Nephron (organoid): ENCODE results near the gene ACVR1B.
"Not testable (repeated sequence)": the region's sequence is repeated elsewhere in the genome, so short reads cannot be mapped to it uniquely, and the experiment has no call there.

ENCODE experiments used
- H3K27ac Mint-ChIP-seq, 3 experiments: 2 replicates each; pipeline ENCODE4 v1.8.0; 2020; ENCODE audit warnings: mixed read lengths in 3 of 3, mild to moderate bottlenecking in 2 of 3, moderate library complexity in 1 of 3
- H3K27me3 Mint-ChIP-seq: 2 replicates; pipeline ENCODE4 v1.8.0; 2021; ENCODE audit warnings: low read depth, mild to moderate bottlenecking, moderate library complexity, mixed read lengths
- H3K36me3 Mint-ChIP-seq: 2 replicates; pipeline ENCODE4 v1.8.0; 2020; ENCODE audit warnings: low read depth, mixed read lengths
- H3K4me1 Mint-ChIP-seq: 2 replicates; pipeline ENCODE4 v1.8.0; 2020; ENCODE audit warnings: mixed read lengths
- H3K4me3 Mint-ChIP-seq, 3 experiments: 2 replicates each; pipeline ENCODE4 v1.8.0; 2020; ENCODE audit warnings: mild to moderate bottlenecking in 3 of 3, mixed read lengths in 3 of 3, moderate library complexity in 2 of 3
- H3K9me3 Mint-ChIP-seq: 2 replicates; pipeline ENCODE4 v1.8.0; 2020; ENCODE audit warnings: mixed read lengths
- CTCF ChIP-seq, 3 experiments: fragments of 200-600 bp; sonication (generic); IDR thresholded peaks; one replicate each; pipeline ENCODE4 v1.5.0; 2021; ENCODE audit warnings: antibody characterized with exemption in 3 of 3; ENCODE audit not compliant: unreplicated experiment in 3 of 3

ACVR1B gene

GRCh38 chr12:51976376-51977160 lies 25.1 kb downstream of the ACVR1B start:
- peaks cover 46% of the 10 kb centered on the region for H3K4me1 Mint-ChIP-seq
- no peaks in the 10 kb centered on the region for H3K9me3 Mint-ChIP-seq
- H3K27ac Mint-ChIP-seq: peak overlapping the region; percentile 44 to 95 (median 83)
- H3K36me3 Mint-ChIP-seq: peaks cover 43% of the 10 kb centered on the region
- no peaks in the 10 kb centered on the region for H3K27me3 Mint-ChIP-seq
- no peak for TF ChIP-seq CTCF (IDR thresholded peaks at IDR 0.05; ENCODE audit: unreplicated experiment in 3 of 3)
- peak overlapping the region in 1 of 3 experiments; percentile 7 for H3K4me3 Mint-ChIP-seq

- no peak overlapping the region for H3K4me3 Mint-ChIP-seq
- H3K36me3 Mint-ChIP-seq: peaks cover 49% of the 10 kb centered on the region
- no peaks in the 10 kb centered on the region for H3K9me3 Mint-ChIP-seq
- H3K4me1 Mint-ChIP-seq: peaks cover 38% of the 10 kb centered on the region
- H3K27me3 Mint-ChIP-seq: no peaks in the 10 kb centered on the region
- no peak for TF ChIP-seq CTCF (IDR thresholded peaks at IDR 0.05; ENCODE audit: unreplicated experiment in 3 of 3)
- peak overlapping the region in 1 of 3 experiments; percentile 95 for H3K27ac Mint-ChIP-seq
Measured at GRCh38 chr12:51977320-51977753, 25.8 kb downstream of the ACVR1B start.

GRCh38 chr12:51979306-51979705 lies 27.8 kb downstream of the ACVR1B start:
- H3K4me3 Mint-ChIP-seq, H3K27me3 Mint-ChIP-seq, H3K9me3 Mint-ChIP-seq: not testable (repeated sequence)
- H3K4me1 Mint-ChIP-seq: peaks cover 20% of the 10 kb centered on the region
- peaks cover 60% of the 10 kb centered on the region for H3K36me3 Mint-ChIP-seq
- H3K27ac Mint-ChIP-seq: peak overlapping the region in 1 of 3 experiments; percentile 74

DNA sequence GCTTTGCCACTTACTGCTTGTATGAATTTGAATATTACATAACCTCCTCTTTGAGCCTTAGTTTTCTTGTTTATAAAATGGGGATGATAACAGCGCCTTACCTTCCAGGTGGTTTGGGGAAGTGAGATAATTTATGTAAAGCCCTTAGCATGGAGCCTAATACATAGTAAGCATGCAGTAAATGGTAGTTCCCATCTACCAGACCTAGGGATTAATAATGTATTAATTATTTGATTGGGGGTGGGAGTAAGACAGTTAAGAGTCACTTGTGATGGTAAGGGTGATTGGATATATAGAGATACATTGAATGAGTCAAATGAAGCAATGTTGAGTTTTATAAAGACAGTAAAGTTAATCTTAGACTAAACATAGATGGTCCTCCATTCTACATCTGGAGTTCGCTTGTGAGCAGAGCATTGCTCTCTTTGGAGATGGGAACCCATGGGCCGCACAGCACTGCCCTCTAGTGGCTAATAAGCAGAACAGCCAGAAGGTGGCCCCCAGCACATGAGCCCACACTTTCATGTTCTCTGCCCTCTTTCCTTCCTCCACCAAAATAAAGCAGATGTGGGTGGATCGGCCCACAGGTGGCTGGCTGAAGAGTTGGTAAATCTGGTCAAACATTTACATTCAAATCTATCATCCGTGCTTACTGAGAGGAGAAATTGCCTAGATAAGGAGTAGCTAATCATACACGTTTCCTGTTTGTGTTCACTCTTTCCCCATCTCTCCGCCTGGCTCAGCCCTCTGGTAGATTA lies 28.7 kb downstream of the ACVR1B start:
- H3K4me3 Mint-ChIP-seq: no peak overlapping the region
- H3K36me3 Mint-ChIP-seq: peaks cover 58% of the 10 kb centered on the region

GRCh38 chr12:51980809-51981127 lies 29.3 kb downstream of the ACVR1B start:
- no peak for TF ChIP-seq CTCF (IDR thresholded peaks at IDR 0.05; ENCODE audit: unreplicated experiment in 3 of 3)
- peaks cover 9% of the 10 kb centered on the region for H3K4me1 Mint-ChIP-seq
- no peak overlapping the region for H3K27ac Mint-ChIP-seq
- no peaks in the 10 kb centered on the region for H3K27me3 Mint-ChIP-seq
- H3K4me3 Mint-ChIP-seq: no peak overlapping the region
- H3K36me3 Mint-ChIP-seq: peaks cover 58% of the 10 kb centered on the region
- H3K9me3 Mint-ChIP-seq: no peaks in the 10 kb centered on the region

More for the DNA sequence above, 28.7 kb downstream of the ACVR1B start:
- H3K4me1 Mint-ChIP-seq: peaks cover 10% of the 10 kb centered on the region
- H3K9me3 Mint-ChIP-seq: no peaks in the 10 kb centered on the region
- H3K27ac Mint-ChIP-seq: peak overlapping the region in 2 of 3 experiments; percentile 29 to 73
- no peaks in the 10 kb centered on the region for H3K27me3 Mint-ChIP-seq
- peak; percentile 95 to 99 (median 98) for TF ChIP-seq CTCF (IDR thresholded peaks at IDR 0.05; ENCODE audit: unreplicated experiment in 3 of 3)

GRCh38 chr12:51984657-51985056 lies 33.2 kb downstream of the ACVR1B start:
- H3K4me1 Mint-ChIP-seq: no peaks in the 10 kb centered on the region
- H3K9me3 Mint-ChIP-seq: no peaks in the 10 kb centered on the region
- no peak overlapping the region for H3K27ac Mint-ChIP-seq
- TF ChIP-seq CTCF (IDR thresholded peaks at IDR 0.05; ENCODE audit: unreplicated experiment in 3 of 3): no peak
- H3K4me3 Mint-ChIP-seq: no peak overlapping the region
- no peaks in the 10 kb centered on the region for H3K27me3 Mint-ChIP-seq
- H3K36me3 Mint-ChIP-seq: peaks cover 50% of the 10 kb centered on the region
